Measurements from ENCODE around the gene OR8U1.
"Not testable (repeated sequence)": the region's sequence is repeated elsewhere in the genome, so short reads cannot be mapped to it uniquely, and the experiment has no call there.

The OR8U1 gene

DNA sequence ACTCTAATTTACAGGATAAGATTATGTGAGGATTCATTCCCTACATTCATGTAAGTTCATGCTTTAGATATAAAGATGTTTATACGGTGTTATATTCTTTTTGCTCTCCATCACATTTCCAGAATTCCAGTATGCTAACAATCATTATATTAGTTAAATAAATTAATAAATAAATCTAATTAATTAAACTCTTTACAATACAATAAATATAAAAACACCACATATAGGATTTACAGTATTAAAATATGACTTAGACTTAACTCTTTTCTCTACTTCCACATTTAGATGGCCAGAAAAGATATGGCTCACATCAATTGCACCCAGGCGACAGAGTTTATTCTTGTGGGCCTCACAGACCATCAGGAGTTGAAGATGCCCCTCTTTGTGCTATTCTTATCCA lies at the start of gene OR8U1:
OR8U1 (plus strand) TSS at position 301 of the 400 bp plus-strand sequence; CDS start at position 301, 0 bp downstream.
- DNase-seq (ENCODE audit: insufficient read length, low spot score) (no peak), FAIRE-seq (no peak)

DNA sequence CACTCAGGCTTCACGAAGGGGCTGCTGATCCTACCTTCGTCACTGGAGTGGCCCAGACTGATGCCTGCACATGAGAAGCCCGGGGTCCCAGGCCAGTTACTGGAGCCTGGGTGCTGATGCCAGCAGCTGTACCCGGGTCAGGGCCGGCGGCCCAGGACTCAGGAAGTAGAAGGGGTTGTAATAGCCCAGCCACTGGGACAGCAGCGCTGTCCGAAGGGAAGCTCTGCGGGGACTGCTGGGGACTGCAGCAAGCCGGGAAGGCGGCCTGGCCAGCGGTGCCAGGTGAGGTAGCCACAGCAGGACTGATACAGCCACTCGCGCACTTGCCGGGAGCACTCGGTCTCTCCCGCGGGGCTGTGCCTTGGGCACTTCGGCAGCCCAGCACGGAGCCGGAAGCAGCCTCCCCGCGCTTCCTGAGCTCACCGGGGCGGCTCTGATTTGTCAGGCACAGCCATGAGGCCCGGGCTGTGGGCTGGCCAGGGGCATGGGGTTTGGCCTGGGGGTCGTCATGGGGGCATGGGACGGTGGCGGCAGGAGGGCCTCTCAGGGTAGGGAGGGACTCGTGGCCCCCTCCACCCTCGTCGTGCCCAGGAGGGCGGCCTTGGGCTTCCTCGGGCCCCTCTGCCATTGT lies 43.4 kb upstream of the OR8U1 start:
- FAIRE-seq: no peak
- DNase-seq (ENCODE audit: insufficient read length, low spot score): no peak

DNA sequence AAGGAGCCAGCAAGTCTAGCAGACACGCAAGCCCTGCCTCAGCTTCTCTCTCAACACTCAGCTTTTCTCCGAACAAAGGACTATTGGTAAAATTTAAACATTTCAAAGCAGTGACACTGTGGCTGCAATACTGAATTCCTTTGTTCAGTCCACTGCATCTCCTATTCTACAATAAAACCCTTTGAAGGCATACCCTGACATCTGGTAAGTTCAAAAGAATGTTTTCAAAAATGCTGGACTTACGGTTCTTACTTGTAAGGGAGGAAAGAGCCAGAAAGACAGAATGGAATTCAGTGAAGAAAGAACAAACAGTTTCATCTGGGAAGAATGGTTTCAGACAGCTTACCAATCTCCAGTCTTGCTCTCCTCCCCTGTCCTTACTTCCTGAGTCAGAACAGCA lies 42.3 kb upstream of the OR8U1 start:
- DNase-seq (ENCODE audit: insufficient read length, low spot score) (no peak), FAIRE-seq (no peak)

DNA sequence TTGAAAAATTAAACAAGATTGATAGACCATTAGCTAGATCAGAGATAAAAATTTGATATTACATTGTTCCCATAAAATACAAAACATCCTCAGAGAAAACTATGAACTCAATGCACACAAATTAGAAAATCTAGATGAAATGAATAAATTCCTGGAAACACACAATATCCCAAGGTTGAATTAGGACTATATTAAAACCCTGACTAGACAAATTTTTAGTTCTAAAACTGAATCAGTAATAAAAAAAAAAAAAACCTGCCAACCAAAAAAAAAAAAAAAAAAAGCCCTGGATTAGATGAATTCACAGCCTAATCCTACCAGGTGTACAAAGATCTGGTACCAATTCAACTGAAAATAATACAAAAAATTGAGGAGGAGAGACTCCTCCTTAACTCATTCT lies 35.1 kb upstream of the OR8U1 start:
- no peak for DNase-seq (ENCODE audit: insufficient read length, low spot score)
- no peak for FAIRE-seq

DNA sequence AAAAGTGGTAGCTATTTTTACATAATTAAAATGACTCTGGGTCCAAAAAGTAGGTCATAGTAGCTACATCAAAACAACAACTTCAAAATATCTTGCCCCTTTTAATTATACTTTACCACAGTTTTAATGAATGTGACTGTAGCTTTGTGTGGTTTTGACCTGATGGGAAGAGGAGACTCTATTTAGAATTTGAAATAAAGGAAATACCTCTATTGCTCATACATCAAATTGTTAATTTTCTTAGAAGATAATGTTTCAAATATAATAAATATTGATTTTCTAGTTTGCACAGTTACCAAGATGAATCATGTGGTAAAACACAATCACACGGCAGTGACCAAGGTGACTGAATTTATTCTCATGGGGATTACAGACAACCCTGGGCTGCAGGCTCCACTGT lies 29.7 kb upstream of the OR8U1 start, which contains the start of gene OR8K1:
OR8K1 (plus strand) TSS at position 301 of the 400 bp plus-strand sequence; CDS start at position 301, 0 bp downstream.
- FAIRE-seq (no peak), DNase-seq (ENCODE audit: insufficient read length, low spot score) (no peak)

DNA sequence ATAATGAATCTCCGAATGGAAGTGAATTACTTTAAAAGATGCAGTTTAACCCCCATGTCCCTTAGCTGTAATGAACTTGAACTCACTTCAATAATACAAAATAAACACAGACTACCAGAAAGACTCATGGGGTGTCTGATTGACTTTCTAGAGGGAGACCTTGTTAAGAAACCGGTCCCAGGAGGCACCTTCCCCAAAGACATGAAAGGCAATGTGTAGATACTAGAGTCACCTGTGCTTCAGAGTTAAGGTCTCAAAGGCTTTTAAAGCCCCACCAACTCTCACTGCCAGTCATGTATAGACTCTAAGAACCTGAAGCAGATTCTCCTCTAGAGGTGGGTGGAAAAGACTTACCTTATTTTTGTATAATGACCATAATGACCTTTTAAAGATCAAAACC lies 21.4 kb upstream of the OR8U1 start, which contains the start of gene OR8J1:
OR8J1 (plus strand) TSS at position 301 of the 400 bp plus-strand sequence. CDS start 5,956 bp downstream, outside the sequence.
- no peak for FAIRE-seq

DNA sequence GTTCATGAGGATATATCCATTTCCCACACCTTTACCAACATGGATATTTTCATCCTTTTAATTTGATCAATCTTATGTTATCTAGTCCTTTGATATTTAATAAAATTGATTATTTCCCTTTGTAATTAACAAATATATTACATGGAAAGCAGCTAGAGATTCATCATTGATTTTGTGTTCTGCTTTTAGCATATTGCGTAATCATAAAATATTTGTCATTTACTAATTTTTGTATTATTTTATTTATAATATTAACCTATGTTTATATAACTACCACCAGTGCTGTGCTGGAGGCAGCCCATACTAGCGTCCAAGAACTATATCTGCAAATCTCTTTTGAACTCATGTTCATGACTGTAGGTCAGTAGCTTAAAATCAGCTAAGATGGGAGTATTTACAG lies 4.7 kb downstream of the OR8U1 start:
- DNase-seq (ENCODE audit: insufficient read length, low spot score) (no peak), FAIRE-seq (no peak)

More for the DNA sequence above, 21.4 kb upstream of the OR8U1 start, which contains the start of gene OR8J1:
- no peak for DNase-seq (ENCODE audit: insufficient read length, low spot score)

DNA sequence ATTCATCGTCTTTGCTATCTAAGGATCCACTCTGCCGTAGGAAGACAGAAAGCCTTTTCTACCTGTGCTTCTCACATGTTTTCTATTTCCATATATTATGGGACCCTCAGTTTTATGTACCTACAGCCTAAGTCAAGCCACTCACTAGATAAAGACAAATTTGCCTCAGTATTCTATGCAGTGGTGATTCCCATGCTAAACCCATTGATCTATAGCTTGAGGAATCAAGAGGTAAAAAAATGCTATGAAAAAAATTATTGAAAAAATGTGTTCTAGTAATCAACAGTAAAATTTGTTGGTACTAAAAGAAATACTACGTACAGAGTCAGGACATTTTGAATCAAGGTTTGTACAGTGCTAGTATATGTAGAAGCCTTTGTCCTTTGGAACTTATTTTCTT lies 19.0 kb downstream of the OR8U1 start:
- no peak for DNase-seq (ENCODE audit: insufficient read length, low spot score)
- FAIRE-seq: no peak

DNA sequence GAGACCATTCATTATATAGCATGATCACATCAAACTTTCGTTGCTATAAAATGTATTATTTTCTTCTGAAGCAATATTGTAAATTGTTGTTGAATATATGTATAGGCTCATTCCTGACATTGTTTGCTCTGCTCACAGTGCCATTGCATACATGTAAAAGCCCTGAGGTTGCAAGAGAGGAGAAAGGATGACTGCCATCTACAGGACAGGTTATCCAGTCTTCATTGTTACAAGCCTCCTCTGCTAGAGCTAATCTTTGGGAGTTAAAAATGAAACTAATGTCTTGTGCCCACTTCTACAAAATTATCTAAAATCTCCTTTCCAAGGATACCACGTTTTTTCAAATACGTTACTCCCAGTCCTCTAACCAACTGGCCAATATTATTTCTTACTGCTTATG lies 20.6 kb downstream of the OR8U1 start:
- FAIRE-seq (no peak), DNase-seq (ENCODE audit: insufficient read length, low spot score) (no peak)

DNA sequence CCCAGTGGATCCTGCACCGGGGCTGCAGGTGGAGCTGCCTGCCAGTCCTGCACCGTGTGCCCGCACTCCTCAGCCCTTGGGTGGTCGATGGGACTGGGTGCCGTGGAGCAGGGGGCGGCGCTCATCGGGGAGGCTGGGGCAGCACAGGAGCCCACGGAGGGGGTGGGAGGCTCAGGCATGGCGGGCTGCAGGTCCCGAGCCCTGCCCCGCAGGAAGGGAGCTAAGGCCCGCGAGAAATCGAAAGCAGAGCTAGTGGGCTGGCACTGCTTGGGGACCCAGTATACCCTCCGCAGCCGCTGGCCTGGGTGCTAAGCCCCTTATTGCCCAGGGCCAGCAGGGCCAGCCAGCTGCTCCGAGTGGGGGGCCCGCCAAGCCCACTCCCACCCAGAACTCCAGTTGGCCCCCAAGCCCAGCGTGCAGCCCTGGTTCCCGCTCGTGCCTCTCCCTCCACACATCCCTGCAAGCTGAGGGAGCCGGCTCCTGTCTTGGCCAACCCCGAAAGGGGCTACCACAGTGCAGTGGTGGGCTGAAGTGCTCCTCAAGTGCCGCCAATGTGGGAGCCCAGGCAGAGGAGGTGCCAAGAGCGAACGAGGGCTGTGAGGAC lies 26.5 kb downstream of the OR8U1 start:
- not testable (repeated sequence) for FAIRE-seq; DNase-seq (ENCODE audit: insufficient read length, low spot score)

DNA sequence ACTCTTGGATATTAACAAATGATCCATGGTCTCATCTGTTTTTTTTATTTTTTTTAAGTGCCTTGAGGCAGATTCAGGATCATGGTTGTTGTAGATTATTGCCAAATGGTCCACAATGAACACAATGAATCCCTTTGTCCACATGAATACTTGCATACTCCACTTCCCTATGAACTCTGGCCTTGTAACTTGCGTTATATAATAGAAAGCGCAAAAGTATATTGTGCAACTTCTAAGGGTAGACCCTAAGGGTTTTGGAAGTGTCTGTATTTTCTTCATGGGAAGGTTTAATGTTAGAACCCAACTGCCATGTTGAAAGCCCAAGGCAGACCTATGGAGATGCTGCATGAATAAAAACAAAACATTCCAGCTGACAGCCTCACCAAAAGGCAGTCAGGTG lies 29.0 kb downstream of the OR8U1 start:
- no peak for DNase-seq (ENCODE audit: insufficient read length, low spot score)
- FAIRE-seq: no peak

DNA sequence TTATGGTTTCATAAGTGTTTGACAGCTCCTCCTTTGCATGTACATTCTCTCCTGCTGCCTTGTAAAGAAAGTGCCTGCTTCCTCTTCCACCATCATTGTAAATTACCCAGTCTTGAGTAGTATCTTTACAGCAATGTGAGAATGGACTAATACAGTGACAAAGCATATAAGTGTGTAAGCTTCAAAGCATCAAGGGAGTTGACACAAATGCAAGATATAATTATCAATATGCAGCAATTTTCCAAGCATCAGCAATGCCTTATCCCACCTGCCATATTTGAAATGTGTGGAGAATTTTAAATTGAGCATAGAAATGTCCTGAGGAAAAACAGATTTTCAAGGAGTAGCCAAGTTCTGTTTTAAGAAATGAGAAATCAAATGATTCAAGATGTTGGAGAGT lies 35.4 kb downstream of the OR8U1 start:
- DNase-seq (ENCODE audit: insufficient read length, low spot score) (no peak), FAIRE-seq (no peak)

DNA sequence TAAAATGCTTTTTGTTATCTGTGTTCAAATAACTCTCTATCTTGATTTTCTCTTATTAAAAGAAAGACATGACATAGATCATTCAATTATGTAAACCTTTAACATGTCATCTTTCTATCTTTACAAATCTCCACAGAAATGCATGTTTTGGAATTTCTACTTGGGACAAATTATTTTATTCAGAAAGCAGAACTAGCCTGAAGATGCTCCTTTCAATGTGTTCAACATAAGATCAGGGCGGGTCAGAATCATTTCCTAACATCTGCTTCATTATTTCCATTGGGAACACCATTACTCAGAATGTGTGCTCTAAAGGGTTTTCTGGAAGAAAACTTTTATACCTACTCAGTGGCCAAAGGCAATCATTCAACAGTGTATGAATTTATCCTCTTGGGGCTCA lies 37.0 kb downstream of the OR8U1 start, which contains the start of gene OR5AL1:
OR5AL1 (plus strand) TSS at position 301 of the 400 bp plus-strand sequence.
- FAIRE-seq (no peak), DNase-seq (ENCODE audit: insufficient read length, low spot score) (no peak)
